HepG2 (cell line): ENCODE data around the gene QRFP. TPM values are rescaled to one million over a fixed set of nuclear protein-coding genes. Genes with fewer than 3 reads are reported as not detected.

Experiments used
- ATAC-seq: fragments of 200-7000 bp; cut with Tn5 transposase; 3 replicates; pipeline ENCODE4 v1.9.1; 2020; ENCODE audit warnings: mild to moderate bottlenecking, moderate library complexity
- BruUV-seq: library from RNA; stranded (reverse); fragments of 400-500 nt; replicated peaks from 2 replicates; lab custom pipeline; 2021; lab: Mats Ljungman, UMichigan
- CTCF ChIA-PET: fragments of 300-600 bp; formaldehyde crosslinking; extraction: SDS; loops from one replicate; lab custom pipeline; 2021; ENCODE audit warnings: low total read pairs, inconsistent platforms, low intra/inter-chr PET ratio; lab: Yijun Ruan, JAX
- POLR2A ChIA-PET: fragments of 350-600 bp; sonication (Branson Sonifier 250); formaldehyde crosslinking; loops from one replicate; lab custom pipeline; 2020; ENCODE audit warnings: antibody characterized with exemption, inconsistent platforms; lab: Yijun Ruan, JAX
- DNase-seq: peaks from one replicate; pipeline ENCODE4 v3.0.0-alpha.2; 2015; ENCODE audit warnings: low spot score
- FAIRE-seq: peaks from 3 replicates; lab custom pipeline; 2011; peaks lifted over from hg19 to GRCh38; lab: Jason Lieb, UNC
- H2AFZ ChIP-seq: one replicate; pipeline ENCODE4 v1.6.1; 2011; ENCODE audit warnings: low read length, inconsistent platforms
- H3K27ac ChIP-seq: fragments of 300-600 bp; 3 replicates; pipeline ENCODE4 v1.8.0; 2011; ENCODE audit warnings: mixed run types, mild to moderate bottlenecking, mixed read lengths, low read length, inconsistent platforms; ENCODE audit not compliant: insufficient read depth; ENCODE audit errors: extremely low read length
- H3K27me3 ChIP-seq, 2 experiments: fragments of 200-600 bp in 1 of 2; 2 replicates in 1 of 2; 3 replicates in 1 of 2; pipeline versions ENCODE4 v1.6.0 to v1.8.0; 2011; ENCODE audit warnings: low read length in 2 of 2, mild to moderate bottlenecking in 2 of 2, moderate library complexity in 2 of 2, inconsistent platforms in 1 of 2; ENCODE audit not compliant: insufficient read depth in 2 of 2, control insufficient read depth in 1 of 2
- H3K36me3 ChIP-seq, 2 experiments: fragments of 200-600 bp in 1 of 2; replicated peaks in 1 of 2; 2 replicates in 1 of 2; 3 replicates in 1 of 2; pipeline versions ENCODE4 v1.5.1 to v1.8.0; 2011; ENCODE audit warnings: low read length in 2 of 2, inconsistent platforms in 1 of 2; ENCODE audit not compliant: insufficient read depth in 2 of 2, control insufficient read depth in 1 of 2
- H3K4me1 ChIP-seq: 2 replicates; pipeline ENCODE4 v1.5.1; 2012; ENCODE audit warnings: low read length, inconsistent platforms; ENCODE audit not compliant: insufficient read depth
- H3K4me2 ChIP-seq: 2 replicates; pipeline ENCODE4 v1.6.0; 2011; ENCODE audit warnings: low read depth, low read length, inconsistent platforms
- H3K4me3 ChIP-seq, 3 experiments: fragments of 200-600 bp in 1 of 3; sonication (generic), shearing (Covaris generic) in 1 of 3; replicated peaks in 1 of 3; 2 replicates each; pipeline ENCODE4 v1.5.1; 2011 to 2016; ENCODE audit warnings: low read length in 3 of 3, inconsistent platforms in 2 of 3, low read depth in 2 of 3, mild to moderate bottlenecking in 2 of 3, control low read depth in 1 of 3, mixed read lengths in 1 of 3; ENCODE audit not compliant: insufficient read depth in 1 of 3
- H3K79me2 ChIP-seq: one replicate; pipeline ENCODE4 v1.6.1; 2011; ENCODE audit warnings: low read length, inconsistent platforms; ENCODE audit not compliant: insufficient read depth
- H3K9ac ChIP-seq: 2 replicates; pipeline ENCODE4 v1.6.0; 2011; ENCODE audit warnings: mild to moderate bottlenecking, low read depth, low read length, inconsistent platforms; ENCODE audit not compliant: insufficient read depth
- H3K9me3 ChIP-seq: 2 replicates; pipeline ENCODE4 v1.5.1; 2012; ENCODE audit warnings: mild to moderate bottlenecking, low read length
- H4K20me1 ChIP-seq: 2 replicates; pipeline ENCODE4 v1.6.0; 2011; ENCODE audit warnings: inconsistent platforms, mild to moderate bottlenecking, low read length, moderate library complexity; ENCODE audit not compliant: insufficient read depth
- EHMT2 ChIP-seq: fragments of 200-600 bp; sonication (generic); IDR thresholded peaks from 2 replicates; pipeline ENCODE4 v1.7.0; 2017; ENCODE audit warnings: antibody characterized with exemption, low read depth, low read length, borderline replicate concordance
- HOXA3 ChIP-seq: sonication (generic); formaldehyde crosslinking; IDR thresholded peaks from 2 replicates; pipeline ENCODE4 v1.5.0; 2020; ENCODE audit warnings: missing genetic modification reagents
- MLLT10 ChIP-seq: sonication (generic); formaldehyde crosslinking; IDR thresholded peaks from 2 replicates; pipeline ENCODE4 v1.4.0; 2020; ENCODE audit warnings: missing genetic modification reagents
- MLX ChIP-seq: IDR thresholded peaks from 2 replicates; pipeline ENCODE4 v1.6.1; 2016
- PHF21A ChIP-seq: sonication (generic); formaldehyde crosslinking; IDR thresholded peaks from 2 replicates; pipeline ENCODE4 v1.5.0; 2020; ENCODE audit warnings: mild to moderate bottlenecking, missing genetic modification reagents
- REL ChIP-seq: sonication (generic); formaldehyde crosslinking; conservative IDR thresholded peaks from 2 replicates; pipeline ENCODE4 v1.8.0; 2022; ENCODE audit warnings: mild to moderate bottlenecking, missing genetic modification reagents, moderate library complexity
- SALL1 ChIP-seq: sonication (generic); formaldehyde crosslinking; IDR thresholded peaks from 2 replicates; pipeline ENCODE4 v1.8.0; 2022; ENCODE audit warnings: mild to moderate bottlenecking, missing genetic modification reagents
- SP5 ChIP-seq: IDR thresholded peaks from 2 replicates; pipeline ENCODE4 v1.6.1; 2016; ENCODE audit warnings: low read depth, borderline replicate concordance
- ZC3H4 ChIP-seq: sonication (generic); formaldehyde crosslinking; IDR thresholded peaks from 2 replicates; pipeline ENCODE4 v1.4.0; 2020; ENCODE audit warnings: missing genetic modification reagents, borderline replicate concordance
- ZNF589 ChIP-seq: sonication (generic); formaldehyde crosslinking; conservative IDR thresholded peaks from 2 replicates; pipeline ENCODE4 v1.8.0; 2022; ENCODE audit warnings: mild to moderate bottlenecking, moderate library complexity, missing genetic modification reagents
- WGBS: methylation state at CpG from one replicate; pipeline ENCODE4 v1.1.6; 2017; ENCODE audit warnings: low lambda C conversion rate; 5-methylcytosine and 5-hydroxymethylcytosine counted together
- in situ Hi-C: cut with HindIII; loops from 2 replicates; pipeline ENCODE4 v1.10.0; 2017; ENCODE audit warnings: low pct_unique_long_range_greater_than_20kb; ENCODE audit not compliant: extremely low pct_ligation_motif_present
- intact Hi-C: fragments of 100-400 bp; cut with micrococcal nuclease; formaldehyde crosslinking; loops from one replicate; pipeline ENCODE4 v1.10.0; 2022; ENCODE audit not compliant: unreplicated experiment
- polyA plus RNA-seq, 8 experiments: library from polyadenylated mRNA; depleted of rRNA in 3 of 8; stranded (reverse) in 7 of 8; unstranded in 1 of 8; fragments of >200 nt; fragmentation: Illumina TruSeq in 4 of 8; extraction: Trizol in 4 of 8; gene quantifications; 2 replicates each; pipeline versions ENCODE4 v1.2.1 to v1.2.3, GENCODE V29; 2011 to 2016; ENCODE audit warnings: low read depth in 4 of 8, missing spikeins in 1 of 8, mixed read lengths in 1 of 8; ENCODE audit not compliant: insufficient read depth in 1 of 8
- total RNA-seq, 5 experiments: library from RNA; depleted of rRNA; stranded (reverse); fragments of >200 nt; fragmentation: Illumina TruSeq; extraction: Trizol; gene quantifications; 2 replicates each; pipeline ENCODE4 v1.2.3, GENCODE V29; 2016; ENCODE audit warnings: low read depth in 1 of 5
- TF ChIP-seq, protein P1 (sequence below): sonication (generic); formaldehyde crosslinking; conservative IDR thresholded peaks from 2 replicates; pipeline ENCODE4 v1.8.0; 2022; ENCODE audit warnings: missing genetic modification reagents

Gene QRFP
- total and polyA plus RNA-seq, 2 of the 13 experiments (the other 11 are each of a cell fraction or from before 2014, with no cell fraction given): not detected

DNA sequence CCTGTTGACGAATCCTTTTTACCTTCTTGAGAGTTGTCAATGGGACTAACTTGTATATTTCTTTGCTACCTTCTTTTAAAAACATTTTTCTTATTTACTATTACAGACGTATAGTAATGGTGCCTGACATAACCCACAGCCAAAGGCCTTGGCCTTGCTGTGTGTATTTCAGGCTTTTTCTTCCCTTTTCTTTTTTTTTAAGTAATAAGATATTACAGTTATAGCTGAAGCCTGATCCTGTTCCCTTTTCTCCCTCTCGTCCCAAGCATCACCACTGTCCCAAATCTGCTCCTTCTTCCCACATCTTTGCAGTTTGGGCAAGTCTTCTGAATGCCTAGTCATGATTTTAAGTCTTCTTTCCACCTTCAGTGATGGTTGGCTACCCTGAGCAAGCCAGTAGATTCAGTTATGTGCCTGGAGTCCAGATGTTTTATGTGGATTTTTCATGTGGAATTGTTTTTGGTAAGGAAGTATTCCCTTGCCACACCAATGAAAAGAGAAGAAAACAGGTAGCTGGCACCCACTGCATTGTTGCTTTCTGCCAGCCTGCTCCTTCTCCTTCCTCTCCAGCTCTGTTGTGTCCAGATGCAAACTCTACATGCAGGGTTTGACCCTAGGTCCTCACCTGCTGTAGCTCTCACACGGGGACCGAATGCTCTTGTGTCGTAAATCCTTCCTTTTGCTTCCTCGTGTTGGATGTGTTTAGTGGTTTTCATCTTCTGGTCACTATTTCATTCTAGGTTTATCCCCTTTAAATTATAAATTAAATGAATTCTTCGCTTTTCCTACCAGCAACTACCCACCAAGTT lies 35.0 kb downstream of the QRFP start (continued):
- TF ChIP-seq MLX (no peak), SALL1 (CRISPR knock-in tag) (no peak)

DNA sequence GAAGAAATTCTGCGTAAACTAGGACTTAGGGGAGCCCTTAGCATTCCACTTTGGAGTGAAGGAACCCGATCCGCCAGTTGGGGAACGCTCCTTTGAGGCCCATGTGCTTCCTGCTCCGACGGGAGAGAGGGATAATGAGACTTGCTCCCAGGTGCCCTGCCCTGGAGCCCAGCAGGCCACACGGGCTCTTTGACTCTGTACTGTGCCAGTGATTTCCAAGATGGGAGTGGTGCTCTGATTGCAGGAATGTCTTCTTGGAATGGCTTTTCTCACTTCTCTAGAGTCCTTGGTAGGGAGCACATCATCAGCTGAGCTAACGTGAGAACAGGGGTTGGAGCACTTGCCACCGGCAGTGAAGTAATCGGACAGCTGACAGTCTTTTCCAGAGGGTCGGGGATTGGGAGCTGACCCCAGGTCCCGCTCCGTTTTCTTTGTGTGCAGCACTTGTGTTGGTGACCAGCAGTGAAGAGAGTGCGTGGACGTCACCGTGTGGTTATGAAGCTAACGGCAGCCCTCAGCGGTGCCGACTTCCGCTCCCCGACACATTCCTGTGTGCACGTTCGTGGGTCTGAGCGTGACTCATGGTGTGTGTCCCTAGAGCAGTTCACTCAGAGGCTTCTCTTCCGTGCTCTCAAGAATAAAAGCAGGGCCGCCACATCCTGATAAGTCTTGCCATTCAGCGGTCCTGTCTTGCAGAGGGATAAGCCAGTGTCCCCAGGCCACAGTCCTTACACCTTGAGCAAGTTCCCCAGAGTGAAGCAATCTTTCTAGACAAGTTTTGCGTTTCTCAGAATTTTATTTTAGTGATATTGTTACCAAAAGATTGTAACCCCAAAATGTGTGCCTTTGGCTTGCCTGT lies 35.9 kb downstream of the QRFP start:
- CTCF ChIA-PET: no interaction called here
- no peak overlapping the region for H3K4me2 ChIP-seq

More for the DNA sequence above, 35.9 kb downstream of the QRFP start:
- peaks cover 24 to 77% of the 10 kb centered on the region in 2 experiments for H3K36me3 ChIP-seq
- BruUV-seq: no TSS peak
- H3K4me1 ChIP-seq: peaks cover 6% of the 10 kb centered on the region
- H4K20me1 ChIP-seq: peaks cover 6% of the 10 kb centered on the region; the same call in 1 of the 2 replicates
- no peak overlapping the region for H2AFZ ChIP-seq
- POLR2A ChIA-PET: no interaction called here
- H3K79me2 ChIP-seq: no peaks in the 10 kb centered on the region
- TF ChIP-seq REL (CRISPR knock-in tag) (no peak), ZNF589 (no peak), HOXA3 (CRISPR knock-in tag) (no peak), ZC3H4 (no peak), MLLT10 (CRISPR knock-in tag) (no peak), SP5 (CRISPR knock-in tag) (no peak), PHF21A (CRISPR knock-in tag) (no peak), EHMT2 (no peak)
- TF ChIP-seq, protein P1, sequence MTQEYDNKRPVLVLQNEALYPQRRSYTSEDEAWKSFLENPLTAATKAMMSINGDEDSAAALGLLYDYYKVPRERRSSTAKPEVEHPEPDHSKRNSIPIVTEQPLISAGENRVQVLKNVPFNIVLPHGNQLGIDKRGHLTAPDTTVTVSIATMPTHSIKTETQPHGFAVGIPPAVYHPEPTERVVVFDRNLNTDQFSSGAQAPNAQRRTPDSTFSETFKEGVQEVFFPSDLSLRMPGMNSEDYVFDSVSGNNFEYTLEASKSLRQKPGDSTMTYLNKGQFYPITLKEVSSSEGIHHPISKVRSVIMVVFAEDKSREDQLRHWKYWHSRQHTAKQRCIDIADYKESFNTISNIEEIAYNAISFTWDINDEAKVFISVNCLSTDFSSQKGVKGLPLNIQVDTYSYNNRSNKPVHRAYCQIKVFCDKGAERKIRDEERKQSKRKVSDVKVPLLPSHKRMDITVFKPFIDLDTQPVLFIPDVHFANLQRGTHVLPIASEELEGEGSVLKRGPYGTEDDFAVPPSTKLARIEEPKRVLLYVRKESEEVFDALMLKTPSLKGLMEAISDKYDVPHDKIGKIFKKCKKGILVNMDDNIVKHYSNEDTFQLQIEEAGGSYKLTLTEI (CRISPR knock-in tag): no peak
- no peak for DNase-seq
- in situ Hi-C loops: loop anchor here (5.0 kb wide), 2 partner anchors 88 to 148 kb away; no protein-coding TSS in a partner anchor
- H3K4me3 ChIP-seq: no peak overlapping the region
- ATAC-seq: no peak
- H3K27ac ChIP-seq: no peak overlapping the region
- no peaks in the 10 kb centered on the region for H3K27me3 ChIP-seq
- intact Hi-C loops: no loop called here
- no peak overlapping the region for H3K9ac ChIP-seq
- FAIRE-seq: no peak
- WGBS: 95% methylated on average over 16 of the region's 28 CpGs
- H3K9me3 ChIP-seq: no peaks in the 10 kb centered on the region
